Peyer's patch (tissue), 4 donors: Measurements from ENCODE around the gene NOX1. TPM values are rescaled to one million over a fixed set of nuclear protein-coding genes. Genes with fewer than 3 reads are reported as not detected.

Source experiments
- DNase-seq, 3 donors: peaks; one replicate each; pipeline ENCODE4 v3.0.0-alpha.2; 2017 to 2019
- H3K27ac ChIP-seq, 4 donors: fragments of 200-600 bp; sonication (generic); one replicate each; pipeline ENCODE4 v1.5.1; 2016 to 2019
- H3K27me3 ChIP-seq, 2 donors: fragments of 200-600 bp; sonication (generic); one replicate each; pipeline ENCODE4 v1.5.1; 2019
- H3K36me3 ChIP-seq, 3 donors: fragments of 200-600 bp; sonication (generic); one replicate each; pipeline ENCODE4 v1.5.1; 2016 to 2019
- H3K4me1 ChIP-seq, 4 donors: fragments of 200-600 bp; sonication (generic); one replicate each; pipeline ENCODE4 v1.5.1; 2016 to 2019
- H3K4me3 ChIP-seq, 4 donors: fragments of 200-600 bp; sonication (generic); 1 replicate in 3 of 4; 2 replicates in 1 of 4; pipeline ENCODE4 v1.5.1; 2016 to 2019; ENCODE audit warnings: mild to moderate bottlenecking in 1 of 4
- H3K9me3 ChIP-seq, 4 donors: fragments of 200-600 bp; sonication (generic); one replicate each; pipeline ENCODE4 v1.5.1; 2016 to 2019; ENCODE audit warnings: mild to moderate bottlenecking in 1 of 4
- POLR2A ChIP-seq, 2 donors: fragments of 450-650 bp; IDR thresholded peaks; one replicate each; pipeline ENCODE4 v1.5.1; 2017; ENCODE audit warnings: antibody characterized with exemption in 2 of 2, mild to moderate bottlenecking in 2 of 2, moderate library complexity in 2 of 2
- total RNA-seq, 4 donors: library from RNA; depleted of rRNA; stranded (reverse); fragments of >200 nt; gene quantifications; one replicate each; pipeline ENCODE4 v1.1.0, GENCODE V29; 2016
- TF ChIP-seq, protein P1 (sequence below), 6 experiments: fragments of 450-650 bp in 4 of 6; fragments of 200-600 bp in 2 of 6; sonication (generic) in 1 of 6; IDR thresholded peaks; one replicate each; pipeline ENCODE4 v1.5.1; 2017 to 2019; ENCODE audit warnings: antibody characterized with exemption in 6 of 6, mild to moderate bottlenecking in 3 of 6, moderate library complexity in 1 of 6

Gene NOX1
- total RNA-seq = 1 to 10 TPM in 2 of 4 donors, under 1 TPM in 1, not detected in 1; 0.88 to 2.7 (median 1.9) TPM

DNA sequence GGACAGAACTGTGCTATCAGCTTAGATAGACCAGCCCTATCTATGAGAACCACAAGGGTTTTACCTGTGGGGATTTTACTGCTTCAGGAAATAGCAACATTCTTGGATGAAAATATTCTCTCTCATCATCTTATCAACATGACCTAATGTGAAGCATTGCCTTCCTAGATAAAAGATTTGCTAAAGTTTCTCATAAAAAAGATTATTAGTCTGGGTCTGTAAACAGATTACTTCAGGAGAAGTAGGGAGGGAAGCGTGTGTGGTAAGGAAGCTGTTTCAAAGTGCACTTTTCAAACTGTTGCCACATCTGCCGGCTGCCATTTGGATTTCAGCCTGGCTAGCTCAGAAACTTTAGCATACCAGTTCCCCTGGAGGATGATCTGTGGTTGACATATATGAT, at the start of gene NOX1:
NOX1 (minus strand) TSS at position 35 of the 400 bp plus-strand sequence. CDS start 220 bp downstream, outside the sequence.
- Histone ChIP-seq H3K27me3 (no peaks in the 10 kb centered on the region), H3K4me3 (no peak within 1 kb of the TSS), H3K27ac (no peak within 1 kb of the TSS)

DNA sequence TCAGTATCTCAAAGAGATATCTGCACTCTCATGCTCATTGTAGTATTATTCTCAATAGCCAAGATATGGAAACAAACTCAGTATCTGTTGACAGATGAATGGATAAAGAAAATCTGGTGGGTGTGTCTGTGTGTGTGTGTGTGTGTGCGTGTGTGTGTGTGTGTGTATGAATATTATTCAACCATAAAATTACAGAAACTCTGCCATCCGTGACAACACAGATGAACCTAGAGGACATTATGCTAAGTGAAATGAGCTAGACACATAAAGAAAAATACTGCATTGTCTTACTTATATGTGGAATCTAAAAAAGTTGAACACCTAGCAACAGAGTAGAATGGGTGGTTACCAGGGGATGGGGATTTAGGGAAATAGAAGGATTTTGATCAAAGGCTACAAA, 41.4 kb upstream of the NOX1 start:
- H3K27me3 ChIP-seq = no peaks in the 10 kb centered on the region
- no peaks in the 10 kb centered on the region for H3K36me3 ChIP-seq
- no peak for DNase-seq
- no peak for TF ChIP-seq POLR2A (IDR thresholded peaks at IDR 0.05)
- TF ChIP-seq, protein P1, sequence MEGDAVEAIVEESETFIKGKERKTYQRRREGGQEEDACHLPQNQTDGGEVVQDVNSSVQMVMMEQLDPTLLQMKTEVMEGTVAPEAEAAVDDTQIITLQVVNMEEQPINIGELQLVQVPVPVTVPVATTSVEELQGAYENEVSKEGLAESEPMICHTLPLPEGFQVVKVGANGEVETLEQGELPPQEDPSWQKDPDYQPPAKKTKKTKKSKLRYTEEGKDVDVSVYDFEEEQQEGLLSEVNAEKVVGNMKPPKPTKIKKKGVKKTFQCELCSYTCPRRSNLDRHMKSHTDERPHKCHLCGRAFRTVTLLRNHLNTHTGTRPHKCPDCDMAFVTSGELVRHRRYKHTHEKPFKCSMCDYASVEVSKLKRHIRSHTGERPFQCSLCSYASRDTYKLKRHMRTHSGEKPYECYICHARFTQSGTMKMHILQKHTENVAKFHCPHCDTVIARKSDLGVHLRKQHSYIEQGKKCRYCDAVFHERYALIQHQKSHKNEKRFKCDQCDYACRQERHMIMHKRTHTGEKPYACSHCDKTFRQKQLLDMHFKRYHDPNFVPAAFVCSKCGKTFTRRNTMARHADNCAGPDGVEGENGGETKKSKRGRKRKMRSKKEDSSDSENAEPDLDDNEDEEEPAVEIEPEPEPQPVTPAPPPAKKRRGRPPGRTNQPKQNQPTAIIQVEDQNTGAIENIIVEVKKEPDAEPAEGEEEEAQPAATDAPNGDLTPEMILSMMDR (IDR thresholded peaks at IDR 0.05) = no peak
- no peak overlapping the region for H3K4me3 ChIP-seq
- H3K27ac ChIP-seq = no peak overlapping the region
- no peaks in the 10 kb centered on the region for H3K4me1 ChIP-seq
- no peaks in the 10 kb centered on the region for H3K9me3 ChIP-seq

More for the DNA sequence above, at the start of gene NOX1:
- TF ChIP-seq POLR2A (IDR thresholded peaks at IDR 0.05) = no peak
- TF ChIP-seq, protein P1 (IDR thresholded peaks at IDR 0.05) = no peak
- no peaks in the 10 kb centered on the region for H3K9me3 ChIP-seq
- H3K4me1 ChIP-seq = no peaks in the 10 kb centered on the region
- no peaks in the 10 kb centered on the region for H3K36me3 ChIP-seq
- no peak for DNase-seq

DNA sequence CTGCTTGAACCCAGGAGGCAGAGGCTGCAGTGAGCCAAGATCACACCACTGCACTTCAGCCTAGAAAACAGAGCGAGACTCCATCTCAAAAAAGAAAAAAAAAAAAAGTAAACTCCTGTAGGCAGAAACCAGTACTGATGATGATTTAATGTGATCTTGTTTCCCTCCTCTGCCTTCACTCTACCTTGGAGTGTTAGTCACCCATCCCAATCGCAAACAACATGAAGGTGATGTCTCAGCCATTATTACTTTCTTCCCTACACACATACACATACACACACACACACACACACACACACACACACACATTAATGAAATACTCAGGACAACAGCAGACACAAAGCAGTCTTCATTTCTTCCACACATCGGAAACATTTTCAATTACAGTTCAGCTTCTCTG, 39.0 kb upstream of the NOX1 start:
- Histone ChIP-seq H3K27me3 (no peaks in the 10 kb centered on the region), H3K4me1 (no peaks in the 10 kb centered on the region), H3K36me3 (no peaks in the 10 kb centered on the region), H3K27ac (no peak overlapping the region), H3K9me3 (no peaks in the 10 kb centered on the region), H3K4me3 (no peak overlapping the region)
- no peak for TF ChIP-seq POLR2A (IDR thresholded peaks at IDR 0.05)
- TF ChIP-seq, protein P1 (IDR thresholded peaks at IDR 0.05) = no peak
- no peak for DNase-seq

DNA sequence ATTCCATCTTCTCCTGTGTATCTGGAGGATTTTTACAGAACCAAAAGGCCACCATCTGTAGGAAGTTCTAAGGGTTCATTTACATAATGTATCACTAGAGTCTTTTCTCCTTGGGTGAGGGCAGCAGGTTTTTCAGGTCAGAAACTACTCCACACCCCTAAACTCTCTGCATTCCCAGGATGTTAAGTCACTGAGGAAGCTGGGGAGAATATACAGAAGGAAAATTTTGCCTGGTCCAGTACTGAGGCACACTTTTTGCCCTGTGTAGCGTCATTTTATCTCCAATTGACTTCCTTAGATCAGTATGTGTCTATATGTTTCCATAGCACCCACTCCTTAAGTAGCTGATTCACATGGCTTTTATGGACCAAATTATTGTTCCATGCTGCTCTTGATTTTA, 37.6 kb upstream of the NOX1 start:
- H3K4me1 ChIP-seq = no peaks in the 10 kb centered on the region
- H3K4me3 ChIP-seq = no peak overlapping the region
- H3K27ac ChIP-seq = no peak overlapping the region
- TF ChIP-seq, protein P1 (IDR thresholded peaks at IDR 0.05) = no peak
- no peak for TF ChIP-seq POLR2A (IDR thresholded peaks at IDR 0.05)
- H3K27me3 ChIP-seq = no peaks in the 10 kb centered on the region
- H3K9me3 ChIP-seq = no peaks in the 10 kb centered on the region
- no peak for DNase-seq
- no peaks in the 10 kb centered on the region for H3K36me3 ChIP-seq

DNA sequence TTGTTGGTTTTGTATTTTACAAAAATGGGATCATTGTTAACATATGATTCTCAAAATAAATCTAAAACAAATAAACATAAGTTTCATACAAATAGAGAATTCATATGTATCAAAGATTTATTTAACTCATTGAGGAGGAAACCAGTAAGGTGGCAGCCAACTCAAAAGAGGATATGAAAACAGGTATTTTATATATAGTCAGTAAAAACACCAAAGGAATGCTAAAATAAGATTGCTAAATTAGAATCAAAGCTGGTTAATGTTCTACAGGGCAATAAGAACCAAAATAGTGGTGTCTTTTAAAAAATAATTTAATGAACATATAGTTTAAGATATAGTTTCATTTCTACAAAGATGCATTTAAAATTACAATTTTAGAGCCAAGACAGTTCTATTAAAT, 31.5 kb upstream of the NOX1 start:
- Histone ChIP-seq H3K9me3 (no peaks in the 10 kb centered on the region), H3K36me3 (no peaks in the 10 kb centered on the region), H3K4me3 (no peak overlapping the region), H3K27ac (no peak overlapping the region), H3K4me1 (no peaks in the 10 kb centered on the region), H3K27me3 (no peaks in the 10 kb centered on the region)
- TF ChIP-seq, protein P1 (IDR thresholded peaks at IDR 0.05) = no peak
- TF ChIP-seq POLR2A (IDR thresholded peaks at IDR 0.05) = no peak
- no peak for DNase-seq

DNA sequence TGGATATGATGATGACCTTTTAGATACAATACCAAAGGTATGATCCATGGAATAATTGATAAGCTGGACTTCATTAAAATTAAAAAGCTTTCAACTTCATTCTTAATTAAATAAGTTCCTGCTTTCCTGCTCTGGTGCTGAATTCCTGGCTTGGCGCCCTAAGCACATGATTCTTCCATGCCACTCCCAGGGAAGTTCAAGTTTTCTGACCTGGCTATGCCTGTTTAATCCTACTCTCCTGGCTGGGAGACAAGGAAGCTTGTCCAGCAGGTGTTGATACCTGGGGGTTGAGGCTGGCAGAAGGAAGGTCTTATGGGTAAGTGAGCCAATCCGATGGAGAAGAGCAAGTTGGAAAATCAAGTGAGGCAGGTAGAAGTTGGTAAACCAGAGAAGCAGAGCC, 30.3 kb upstream of the NOX1 start:
- Histone ChIP-seq H3K27me3 (no peaks in the 10 kb centered on the region), H3K4me3 (no peak overlapping the region), H3K27ac (no peak overlapping the region), H3K36me3 (no peaks in the 10 kb centered on the region), H3K9me3 (no peaks in the 10 kb centered on the region), H3K4me1 (no peaks in the 10 kb centered on the region)
- TF ChIP-seq, protein P1 (IDR thresholded peaks at IDR 0.05) = no peak
- no peak for TF ChIP-seq POLR2A (IDR thresholded peaks at IDR 0.05)
- no peak for DNase-seq
